Left lung (tissue), 10 donors: ENCODE measurements around the gene SLIT3. TPM values are rescaled to one million over a fixed set of nuclear protein-coding genes. Genes with fewer than 3 reads are reported as not detected.
A peak's percentile ranks its signal among the peaks of the same experiment; 100 is the strongest.

ENCODE experiments used
- ATAC-seq: fragments of 200-7000 bp; cut with Tn5 transposase; one replicate; pipeline ENCODE4 v1.9.1; 2020; ENCODE audit warnings: moderate library complexity
- DNase-seq, 4 donors: peaks; one replicate each; pipeline ENCODE4 v3.0.0-alpha.2; 2013 to 2020
- H3K27ac ChIP-seq, 2 donors: fragments of 200-600 bp; sonication (generic) in 1 of 2; one replicate each; pipeline versions ENCODE4 v1.5.0 to v1.8.0; 2020 to 2021
- H3K27me3 ChIP-seq, 2 donors: fragments of 200-600 bp; sonication (generic) in 1 of 2; one replicate each; pipeline versions ENCODE4 v1.5.0 to v1.8.0; 2020 to 2021
- H3K36me3 ChIP-seq, 2 donors: fragments of 200-600 bp; sonication (generic) in 1 of 2; one replicate each; pipeline versions ENCODE4 v1.5.0 to v1.8.0; 2020 to 2021
- H3K4me1 ChIP-seq, 2 donors: fragments of 200-600 bp; one replicate each; pipeline ENCODE4 v1.8.0; 2021
- H3K4me3 ChIP-seq, 2 donors: fragments of 200-600 bp; sonication (generic) in 1 of 2; one replicate each; pipeline versions ENCODE4 v1.5.0 to v1.8.0; 2020 to 2021; ENCODE audit warnings: mild to moderate bottlenecking in 1 of 2
- H3K9me3 ChIP-seq, 2 donors: fragments of 200-600 bp; sonication (generic) in 1 of 2; one replicate each; pipeline versions ENCODE4 v1.5.0 to v1.8.0; 2020 to 2021
- intact Hi-C, 2 donors: fragments of 100-400 bp; cut with DNase I; formaldehyde crosslinking; loops; one replicate each; pipeline versions ENCODE4 v1.11.2 to v1.14.2; 2022
- polyA plus RNA-seq, 6 donors: library from polyadenylated mRNA; unstranded; fragments of 120-200 nt; gene quantifications; one replicate each; pipeline ENCODE4 v1.2.1, GENCODE V29; 2013; ENCODE audit not compliant: insufficient read length in 6 of 6
- total RNA-seq, 2 donors: library from RNA; stranded (reverse); fragmentation: NEBNext Ultra II Directional; extraction: Animal tissue kit (Norgen Biotek cat#: 25700); gene quantifications; one replicate each; pipeline ENCODE4 v1.2.1, GENCODE V29; 2021
- TF ChIP-seq, protein P1 (sequence below), 2 donors: fragments of 200-600 bp; sonication (generic) in 1 of 2; IDR thresholded peaks; one replicate each; pipeline versions ENCODE4 v1.5.0 to v1.8.0; 2021; ENCODE audit warnings: antibody characterized with exemption in 2 of 2
- donor health status: DM: no; HTN: yes; CAD: no.
- donor health status: DM: no; HTN: no; CAD: no.

The SLIT3 gene
- total and polyA plus RNA-seq, 8 donors: 37.6 to 77.1 (median 45.9) TPM

DNA sequence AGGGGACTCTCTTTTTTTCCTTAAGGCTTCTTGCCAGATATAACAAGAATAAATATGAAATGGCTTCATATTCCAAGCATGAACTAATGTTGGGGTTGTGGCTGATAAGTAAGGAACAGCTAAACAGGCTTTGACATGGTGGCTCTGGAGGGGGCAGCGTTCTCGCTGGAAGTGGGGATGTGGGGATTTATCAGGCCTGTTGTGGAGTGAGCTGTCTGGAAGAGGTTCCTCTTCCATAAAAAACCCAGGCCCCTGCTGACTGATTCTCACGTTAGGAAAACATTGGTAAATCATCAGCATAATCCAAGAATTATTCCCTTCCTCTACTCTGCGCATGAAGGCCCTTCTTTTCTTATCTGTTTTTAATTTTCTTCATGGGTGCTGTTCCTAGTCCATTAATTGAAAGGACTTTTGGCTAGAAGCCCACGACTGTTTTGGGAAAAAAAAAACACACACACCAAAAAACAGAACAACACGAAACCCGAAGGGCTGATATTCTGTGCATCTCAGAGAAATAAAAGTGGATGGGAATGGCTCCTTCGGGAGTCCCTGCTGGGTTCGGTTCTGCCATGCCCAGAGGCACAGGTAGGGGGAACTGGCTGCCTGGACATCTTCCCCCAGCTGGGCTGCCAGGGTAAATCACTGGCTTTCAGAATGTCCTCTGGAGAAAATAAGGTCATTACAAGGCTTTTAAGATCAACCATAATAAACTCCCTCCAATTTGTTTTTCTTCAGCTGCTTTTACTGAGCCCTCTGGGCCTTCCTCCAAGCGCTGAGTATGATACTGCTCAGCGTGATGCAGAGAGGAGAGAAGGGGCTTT is 297.0 kb downstream of the SLIT3 start:
- Histone ChIP-seq H3K4me3 (no peak overlapping the region), H3K27ac (no peak overlapping the region), H3K27me3 (no peaks in the 10 kb centered on the region), H3K4me1 (no peaks in the 10 kb centered on the region), H3K9me3 (no peaks in the 10 kb centered on the region), H3K36me3 (no peaks in the 10 kb centered on the region)
- no peak for DNase-seq
- ATAC-seq: no peak
- TF ChIP-seq, protein P1, sequence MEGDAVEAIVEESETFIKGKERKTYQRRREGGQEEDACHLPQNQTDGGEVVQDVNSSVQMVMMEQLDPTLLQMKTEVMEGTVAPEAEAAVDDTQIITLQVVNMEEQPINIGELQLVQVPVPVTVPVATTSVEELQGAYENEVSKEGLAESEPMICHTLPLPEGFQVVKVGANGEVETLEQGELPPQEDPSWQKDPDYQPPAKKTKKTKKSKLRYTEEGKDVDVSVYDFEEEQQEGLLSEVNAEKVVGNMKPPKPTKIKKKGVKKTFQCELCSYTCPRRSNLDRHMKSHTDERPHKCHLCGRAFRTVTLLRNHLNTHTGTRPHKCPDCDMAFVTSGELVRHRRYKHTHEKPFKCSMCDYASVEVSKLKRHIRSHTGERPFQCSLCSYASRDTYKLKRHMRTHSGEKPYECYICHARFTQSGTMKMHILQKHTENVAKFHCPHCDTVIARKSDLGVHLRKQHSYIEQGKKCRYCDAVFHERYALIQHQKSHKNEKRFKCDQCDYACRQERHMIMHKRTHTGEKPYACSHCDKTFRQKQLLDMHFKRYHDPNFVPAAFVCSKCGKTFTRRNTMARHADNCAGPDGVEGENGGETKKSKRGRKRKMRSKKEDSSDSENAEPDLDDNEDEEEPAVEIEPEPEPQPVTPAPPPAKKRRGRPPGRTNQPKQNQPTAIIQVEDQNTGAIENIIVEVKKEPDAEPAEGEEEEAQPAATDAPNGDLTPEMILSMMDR (IDR thresholded peaks at IDR 0.05): no peak
- intact Hi-C loops: no loop called here

DNA sequence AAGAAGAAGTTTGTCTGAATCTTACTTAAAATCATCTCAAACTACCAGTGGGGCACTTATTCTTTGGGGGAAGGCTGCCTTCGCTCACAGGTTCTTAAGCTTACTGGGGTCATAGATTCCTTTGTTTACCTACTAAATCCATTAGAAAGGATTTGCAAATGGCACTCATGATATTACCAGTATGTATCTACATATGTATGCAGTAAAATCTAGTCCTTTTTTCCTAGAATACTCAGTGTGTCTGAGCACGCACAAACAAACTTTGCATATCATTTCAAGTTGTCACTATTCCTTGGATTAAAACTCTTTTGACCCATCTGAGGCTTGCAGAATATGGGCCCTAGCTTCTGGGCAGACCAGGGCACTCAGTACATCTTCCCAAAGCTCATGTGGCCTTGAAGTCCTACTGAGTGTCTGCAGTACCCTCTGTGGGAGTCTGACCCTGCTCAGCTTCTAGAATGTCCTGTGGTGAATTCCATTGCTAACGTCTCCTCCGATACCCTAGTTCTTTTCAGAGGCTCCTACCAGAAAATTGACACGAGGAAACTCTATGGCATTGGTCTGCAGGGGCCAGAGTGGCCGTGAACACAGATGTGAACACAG is 297.9 kb downstream of the SLIT3 start:
- Histone ChIP-seq H3K9me3 (no peaks in the 10 kb centered on the region), H3K27me3 (no peaks in the 10 kb centered on the region), H3K36me3 (no peaks in the 10 kb centered on the region), H3K4me1 (no peaks in the 10 kb centered on the region), H3K27ac (no peak overlapping the region), H3K4me3 (no peak overlapping the region)
- TF ChIP-seq, protein P1 (IDR thresholded peaks at IDR 0.05): no peak
- DNase-seq (no peak), ATAC-seq (no peak)
- intact Hi-C loops: no loop called here

DNA sequence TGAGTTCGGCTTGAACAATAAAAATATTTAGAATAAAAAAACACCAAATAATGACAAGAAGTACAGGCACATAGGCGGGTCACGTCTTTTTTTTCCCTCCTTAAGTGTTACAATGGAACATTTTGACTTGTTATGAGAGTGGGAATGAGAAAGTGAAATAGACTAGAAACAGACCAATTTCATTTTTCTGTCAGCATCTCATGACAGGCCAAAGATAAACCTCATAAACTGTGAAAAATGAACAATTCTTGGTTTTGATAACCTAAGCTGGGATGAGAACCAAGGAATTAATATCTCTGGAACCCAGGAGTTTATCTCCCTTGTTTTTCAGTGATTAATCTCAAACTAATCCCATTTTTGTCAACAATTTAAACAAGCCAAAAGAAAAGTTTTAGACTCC is 299.5 kb downstream of the SLIT3 start:
- no peak overlapping the region for H3K27ac ChIP-seq
- H3K27me3 ChIP-seq: no peaks in the 10 kb centered on the region
- intact Hi-C loops: no loop called here
- no peak overlapping the region for H3K4me3 ChIP-seq
- TF ChIP-seq, protein P1 (IDR thresholded peaks at IDR 0.05): no peak
- DNase-seq (no peak), ATAC-seq (no peak)
- no peaks in the 10 kb centered on the region for H3K4me1 ChIP-seq
- no peaks in the 10 kb centered on the region for H3K36me3 ChIP-seq
- no peaks in the 10 kb centered on the region for H3K9me3 ChIP-seq

DNA sequence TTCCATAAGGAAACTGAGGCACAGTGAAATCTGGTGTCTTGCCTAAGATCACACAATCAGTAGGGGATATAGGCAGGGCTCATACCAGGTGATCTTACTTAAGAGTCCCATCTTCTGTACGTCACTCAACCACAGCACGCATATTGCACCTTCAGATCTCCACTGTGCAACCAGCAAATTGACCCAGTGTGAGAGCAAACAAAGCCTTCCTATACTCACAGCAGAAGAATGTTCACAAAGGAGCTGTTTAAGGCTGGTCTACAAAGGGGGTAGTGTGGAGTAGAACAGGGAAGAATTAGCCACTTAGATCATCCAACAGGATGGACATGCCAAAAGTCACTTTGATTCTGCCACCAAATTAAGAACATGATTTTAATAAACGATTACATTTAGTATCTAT is 305.9 kb downstream of the SLIT3 start:
- H3K27ac ChIP-seq: no peak overlapping the region
- H3K4me3 ChIP-seq: no peak overlapping the region
- intact Hi-C loops: no loop called here

DNA sequence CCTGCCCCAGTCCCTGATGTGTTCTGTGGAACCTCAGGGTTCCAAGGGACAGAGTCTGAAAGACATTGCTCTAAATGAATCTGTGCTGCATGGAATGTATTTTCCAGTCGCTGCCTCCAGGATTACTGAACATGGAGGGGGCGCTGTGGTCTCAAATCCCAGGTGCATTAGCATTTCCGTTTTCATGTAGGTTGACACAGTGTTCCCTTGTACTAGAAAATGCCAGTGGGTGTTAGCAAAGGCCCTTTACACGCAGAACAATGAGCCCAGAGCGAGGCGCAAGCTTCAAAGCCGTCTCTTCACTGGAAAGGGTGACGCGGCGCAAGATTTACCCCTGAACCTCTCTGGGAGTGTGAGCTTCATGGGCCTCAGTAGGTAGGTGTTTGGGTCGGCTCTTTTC is 308.3 kb downstream of the SLIT3 start:
- intact Hi-C loops: no loop called here
- TF ChIP-seq, protein P1 (IDR thresholded peaks at IDR 0.05): no peak
- ATAC-seq (peak; percentile 55), DNase-seq (peak in 1 of 4 donors; percentile 60)
- no peak overlapping the region for H3K27ac ChIP-seq
- no peaks in the 10 kb centered on the region for H3K36me3 ChIP-seq
- no peaks in the 10 kb centered on the region for H3K9me3 ChIP-seq
- H3K27me3 ChIP-seq: peaks cover 0 to 35% of the 10 kb centered on the region in 2 donors
- no peaks in the 10 kb centered on the region for H3K4me1 ChIP-seq
- no peak overlapping the region for H3K4me3 ChIP-seq

More for the DNA sequence above, 305.9 kb downstream of the SLIT3 start:
- H3K4me1 ChIP-seq: no peaks in the 10 kb centered on the region
- TF ChIP-seq, protein P1 (IDR thresholded peaks at IDR 0.05): no peak
- H3K36me3 ChIP-seq: no peaks in the 10 kb centered on the region
- ATAC-seq (no peak), DNase-seq (no peak)
- H3K27me3 ChIP-seq: peaks cover 0 to 17% of the 10 kb centered on the region in 2 donors
- no peaks in the 10 kb centered on the region for H3K9me3 ChIP-seq
